H1 (cell line): ENCODE measurements around the gene RHBG. TPM values are rescaled to one million over a fixed set of nuclear protein-coding genes. Genes with fewer than 3 reads are reported as not detected.

Experiments
- CBX8 ChIP-seq: fragments of 300-800, 300-1000 bp; sonication (generic); IDR thresholded peaks from 2 replicates; pipeline ENCODE4 v1.7.1; 2016; ENCODE audit warnings: low read depth, low read length, borderline replicate concordance
- CTBP2 ChIP-seq: IDR thresholded peaks from 2 replicates; pipeline ENCODE4 v1.7.0; 2011; ENCODE audit warnings: borderline replicate concordance, mild to moderate bottlenecking, moderate library complexity, mixed read lengths, low read length; ENCODE audit not compliant: insufficient read depth, insufficient read length
- JUN ChIP-seq: IDR thresholded peaks from 2 replicates; pipeline ENCODE4 v1.6.1; 2011; ENCODE audit warnings: low read depth, mild to moderate bottlenecking, improper control_type of control experiment, low read length
- JUND ChIP-seq: IDR thresholded peaks from 2 replicates; pipeline ENCODE4 v1.6.1; 2011; ENCODE audit warnings: mild to moderate bottlenecking, improper control_type of control experiment, low read length
- MAFK ChIP-seq: IDR thresholded peaks from 2 replicates; pipeline ENCODE4 v1.6.1; 2012; ENCODE audit warnings: low read depth, mild to moderate bottlenecking, improper control_type of control experiment, low read length
- NANOG ChIP-seq: IDR thresholded peaks from 2 replicates; pipeline ENCODE4 v1.6.1; 2011; ENCODE audit warnings: low read length, low read depth, mild to moderate bottlenecking, inconsistent platforms; ENCODE audit not compliant: insufficient read depth, poor library complexity, severe bottlenecking
- polyA plus RNA-seq, 7 experiments: library from polyadenylated mRNA; depleted of rRNA in 3 of 7; stranded (reverse) in 5 of 7; unstranded in 2 of 7; fragments of >200 nt in 5 of 7; fragments of 200-250 nt in 2 of 7; gene quantifications; 1 replicate in 5 of 7; 2 replicates in 1 of 7; 4 replicates in 1 of 7; pipeline versions ENCODE4 v1.2.1 to v1.2.3, GENCODE V29; 2011 to 2013; ENCODE audit warnings: missing spikeins in 2 of 7, mixed read lengths in 2 of 7
- total RNA-seq: library from RNA; stranded (reverse); fragmentation: NEBNext Ultra II Directional; extraction: Animal tissue kit (Norgen Biotek cat#: 25700); gene quantifications from 2 replicates; pipeline ENCODE4 v1.2.1, GENCODE V29; 2021

The RHBG gene
- total and polyA plus RNA-seq, 2 of the 8 experiments (the other 6 are each of a cell fraction or from before 2014, with no cell fraction given) = 2.6 to 2.7 TPM

DNA sequence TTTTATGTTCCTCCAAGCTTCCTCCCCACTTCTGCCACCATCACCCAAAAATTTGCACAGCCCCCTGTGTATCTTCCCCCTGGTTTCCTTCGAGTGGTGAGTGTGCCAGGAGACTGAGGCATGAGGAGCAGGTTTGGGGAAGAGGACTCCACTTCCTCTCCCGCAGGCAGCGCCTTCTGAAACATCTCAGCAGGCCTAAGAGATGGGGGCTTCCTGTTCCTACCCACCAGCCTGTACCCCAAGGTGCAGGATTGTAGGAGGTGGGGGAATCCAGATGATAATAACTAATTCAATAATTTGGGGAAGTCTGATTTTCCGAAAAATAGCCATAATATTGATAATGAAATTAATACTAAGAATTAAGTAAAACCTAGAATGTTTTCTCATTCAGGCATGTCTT lies 62.4 kb downstream of the RHBG start (continued):
- no peak for TF ChIP-seq NANOG
- TF ChIP-seq CBX8 = no peak
- no peak for TF ChIP-seq JUN
- TF ChIP-seq CTBP2 = no peak
- TF ChIP-seq JUND = no peak
- TF ChIP-seq MAFK = no peak
